Measurements from ENCODE around the gene ACOT11. TPM values are rescaled to one million over a fixed set of nuclear protein-coding genes. Genes with fewer than 3 reads are reported as not detected.

Gene ACOT11
- total and polyA plus RNA-seq, 11 donors, result 33.2 to 69.3 (median 55.9) TPM

- 73 to 75% (median 74%) methylated on average over 3 of the region's 3 CpGs for WGBS, 4 donors
- no peak overlapping the region for H3K4me3 ChIP-seq
- H3K27ac ChIP-seq, result peak overlapping the region in 1 of 12 donors; percentile 1
- no peaks in the 10 kb centered on the region for H3K27me3 ChIP-seq
- H3K36me3 ChIP-seq, result peaks cover 0 to 72% (median 24%) of the 10 kb centered on the region in 9 donors
- H3K9me3 ChIP-seq, result no peaks in the 10 kb centered on the region
- no peak for ATAC-seq
- DNase-seq, result no peak
- intact Hi-C loops (cut with DNase I), result no loop called here
- TF ChIP-seq POLR2A (IDR thresholded peaks at IDR 0.05) (no peak), CTCF (IDR thresholded peaks at IDR 0.05) (no peak)
- H3K4me1 ChIP-seq, result peaks cover 0 to 28% (median 0%) of the 10 kb centered on the region in 12 donors
These were observed 49.5 kb downstream of the ACOT11 start for GRCh38 chr1:54597455-54598030.

- peaks cover 0 to 70% (median 26%) of the 10 kb centered on the region in 9 donors for H3K36me3 ChIP-seq
- ATAC-seq, result no peak
- 63 to 78% (median 76%) methylated on average over 13 of the region's 13 CpGs for WGBS, 4 donors
- intact Hi-C loops (cut with DNase I), result no loop called here
- no peak for DNase-seq
- H3K27ac ChIP-seq, result peak overlapping the region in 2 of 12 donors; percentile 22 to 43
- TF ChIP-seq POLR2A (IDR thresholded peaks at IDR 0.05), result no peak
- peaks cover 0 to 13% (median 0%) of the 10 kb centered on the region in 12 donors for H3K4me1 ChIP-seq
- no peaks in the 10 kb centered on the region for H3K9me3 ChIP-seq
- H3K27me3 ChIP-seq, result no peaks in the 10 kb centered on the region
- no peak overlapping the region for H3K4me3 ChIP-seq
These were observed 51.3 kb downstream of the ACOT11 start for GRCh38 chr1:54599211-54599823.

GRCh38 chr1:54600947-54601721 lies 53.1 kb downstream of the ACOT11 start:
- peak overlapping the region in 2 of 12 donors; percentile 7 to 24 for H3K27ac ChIP-seq
- H3K4me1 ChIP-seq, result peaks cover 0 to 10% (median 0%) of the 10 kb centered on the region in 12 donors
- WGBS, 4 donors, result 55 to 78% (median 68%) methylated on average over 18 to 21 of the region's 21 CpGs
- intact Hi-C loops (cut with DNase I), result loop anchor here in 1 of 10 donors (5.0 kb wide), 1 partner anchor 684 kb away; no protein-coding TSS in a partner anchor
- H3K4me3 ChIP-seq, result no peak overlapping the region
- H3K36me3 ChIP-seq, result peaks cover 0 to 71% (median 21%) of the 10 kb centered on the region in 9 donors
- H3K9me3 ChIP-seq, result no peaks in the 10 kb centered on the region
- TF ChIP-seq CTCF (IDR thresholded peaks at IDR 0.05) (no peak), POLR2A (IDR thresholded peaks at IDR 0.05) (no peak)
- ATAC-seq (peak in 2 of 4 donors; percentile 31 to 40), DNase-seq (no peak)
- H3K27me3 ChIP-seq, result no peaks in the 10 kb centered on the region

GRCh38 chr1:54601730-54602129 lies 53.7 kb downstream of the ACOT11 start:
- WGBS, 4 donors, result 75 to 82% (median 78%) methylated on average over 6 to 10 of the region's 10 CpGs
- H3K4me3 ChIP-seq, result no peak overlapping the region
- peaks cover 0 to 9% (median 0%) of the 10 kb centered on the region in 12 donors for H3K4me1 ChIP-seq
- TF ChIP-seq CTCF (IDR thresholded peaks at IDR 0.05) (no peak), POLR2A (IDR thresholded peaks at IDR 0.05) (no peak)
- no peaks in the 10 kb centered on the region for H3K27me3 ChIP-seq
- peak overlapping the region in 2 of 12 donors; percentile 7 to 24 for H3K27ac ChIP-seq
- H3K9me3 ChIP-seq, result no peaks in the 10 kb centered on the region
- intact Hi-C loops (cut with DNase I), result loop anchor here in 1 of 10 donors (5.0 kb wide), 1 partner anchor 684 kb away; no protein-coding TSS in a partner anchor
- ATAC-seq (no peak), DNase-seq (no peak)
- H3K36me3 ChIP-seq, result peaks cover 0 to 71% (median 24%) of the 10 kb centered on the region in 9 donors
